ENCODE measurements around the gene SESN3.
"Not testable (repeated sequence)": the region's sequence is repeated elsewhere in the genome, so short reads cannot be mapped to it uniquely, and the experiment has no call there.

SESN3 gene

GRCh38 chr11:95251896-95252295 is 20.9 kb upstream of the SESN3 start:
- not testable (repeated sequence) for DNase-seq (ENCODE audit: low read depth)

DNA sequence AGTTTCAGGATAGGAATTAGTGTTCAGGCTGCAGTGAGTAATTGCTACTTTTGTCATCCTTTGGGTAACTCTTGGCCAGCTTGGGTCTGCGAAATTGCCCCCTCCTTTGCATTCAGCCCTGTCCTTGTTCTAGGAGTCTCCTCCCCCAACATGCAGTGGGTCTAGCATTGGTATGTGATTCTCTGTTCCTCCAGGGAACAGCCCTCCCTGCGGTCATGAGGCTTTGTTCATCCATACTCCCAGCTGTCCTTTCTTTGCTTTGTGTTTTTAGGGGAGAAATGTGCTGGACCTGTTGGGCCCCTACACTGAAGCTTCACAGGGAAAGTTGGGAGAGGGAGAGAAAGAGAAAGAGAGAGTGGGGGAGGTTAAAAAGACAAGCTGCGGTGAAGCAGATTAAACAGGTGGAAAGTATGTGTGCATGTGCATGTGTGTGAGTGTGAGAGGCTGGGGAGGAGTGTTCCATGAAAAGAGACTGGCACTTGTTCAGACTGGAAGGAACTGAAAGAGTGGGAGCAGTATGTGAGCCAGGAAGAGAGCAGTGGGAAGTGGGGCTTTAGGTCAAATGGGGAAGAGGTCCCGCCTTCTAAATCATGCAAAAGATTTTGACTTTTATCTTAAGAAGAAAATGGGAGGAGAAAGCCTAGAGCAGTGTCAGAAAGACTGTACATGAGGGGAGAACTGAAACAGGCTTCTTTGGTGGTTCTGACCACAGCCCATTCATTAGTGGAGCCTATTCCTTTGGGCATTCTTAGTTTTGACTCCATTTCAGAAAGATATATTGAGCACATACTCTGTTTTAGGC is 17.9 kb upstream of the SESN3 start:
- no peak for DNase-seq (ENCODE audit: low read depth)

GRCh38 chr11:95247883-95248282 is 16.9 kb upstream of the SESN3 start:
- no peak for DNase-seq (ENCODE audit: low read depth)

GRCh38 chr11:95247127-95247684 is 16.2 kb upstream of the SESN3 start:
- no peak for DNase-seq (ENCODE audit: low read depth)

DNA sequence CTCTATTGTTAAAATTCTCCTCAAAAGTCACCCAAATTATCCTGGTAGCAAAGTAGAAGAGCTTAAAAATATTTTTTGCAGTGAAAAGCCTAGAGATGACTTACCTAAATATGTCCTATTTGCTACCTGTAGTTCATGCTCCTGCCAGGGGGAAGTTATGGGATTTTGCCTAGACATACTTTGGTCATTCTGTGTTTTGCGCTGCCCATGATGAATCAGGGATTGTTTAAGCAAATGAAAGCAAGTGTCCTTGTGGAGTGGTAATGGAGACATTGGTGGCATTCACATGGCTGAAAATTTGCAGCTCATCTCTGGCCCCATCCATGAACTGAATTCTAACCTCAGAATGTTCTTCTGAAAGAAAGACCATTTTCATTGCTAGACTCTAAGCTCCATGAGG is 14.6 kb upstream of the SESN3 start:
- no peak for DNase-seq (ENCODE audit: low read depth)

DNA sequence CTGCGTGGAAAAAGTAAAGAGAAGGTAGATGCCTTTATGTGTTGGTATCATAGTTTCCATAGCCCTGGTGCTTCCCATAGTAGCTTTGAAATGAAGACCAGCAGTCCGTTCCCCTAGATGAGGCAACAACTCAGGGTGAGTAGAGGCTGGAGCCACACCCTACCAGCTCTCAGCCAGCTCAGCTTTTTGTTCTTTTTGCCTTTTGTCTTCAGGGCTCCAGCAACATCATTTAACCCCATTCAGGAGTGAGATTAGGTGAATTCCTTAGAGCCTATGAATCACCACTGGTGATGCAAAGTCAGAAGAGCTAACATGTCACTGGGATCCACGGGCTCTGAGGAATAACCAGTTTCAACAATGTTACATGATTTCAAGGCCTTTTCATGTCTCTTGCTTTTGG is 14.0 kb upstream of the SESN3 start:
- DNase-seq (ENCODE audit: low read depth): no peak

DNA sequence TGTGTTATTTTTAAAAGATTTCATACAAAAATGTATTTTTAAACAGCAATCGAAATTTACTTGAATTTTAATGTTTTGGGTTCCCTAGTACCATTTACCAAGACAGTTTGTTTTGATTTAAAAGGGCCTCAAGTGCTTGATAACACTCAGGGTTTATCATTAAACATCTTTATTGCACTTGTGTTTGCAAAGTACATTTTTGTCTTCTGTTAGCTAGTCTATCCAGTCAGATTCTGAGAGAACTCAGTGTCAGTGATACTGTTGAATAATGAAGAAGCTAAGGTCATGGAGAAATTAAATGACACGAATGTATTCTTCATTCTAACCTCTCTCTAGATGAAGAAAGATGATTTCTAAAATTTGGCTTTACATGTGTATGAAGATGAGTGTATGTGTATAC is 12.7 kb upstream of the SESN3 start:
- DNase-seq (ENCODE audit: low read depth): no peak

DNA sequence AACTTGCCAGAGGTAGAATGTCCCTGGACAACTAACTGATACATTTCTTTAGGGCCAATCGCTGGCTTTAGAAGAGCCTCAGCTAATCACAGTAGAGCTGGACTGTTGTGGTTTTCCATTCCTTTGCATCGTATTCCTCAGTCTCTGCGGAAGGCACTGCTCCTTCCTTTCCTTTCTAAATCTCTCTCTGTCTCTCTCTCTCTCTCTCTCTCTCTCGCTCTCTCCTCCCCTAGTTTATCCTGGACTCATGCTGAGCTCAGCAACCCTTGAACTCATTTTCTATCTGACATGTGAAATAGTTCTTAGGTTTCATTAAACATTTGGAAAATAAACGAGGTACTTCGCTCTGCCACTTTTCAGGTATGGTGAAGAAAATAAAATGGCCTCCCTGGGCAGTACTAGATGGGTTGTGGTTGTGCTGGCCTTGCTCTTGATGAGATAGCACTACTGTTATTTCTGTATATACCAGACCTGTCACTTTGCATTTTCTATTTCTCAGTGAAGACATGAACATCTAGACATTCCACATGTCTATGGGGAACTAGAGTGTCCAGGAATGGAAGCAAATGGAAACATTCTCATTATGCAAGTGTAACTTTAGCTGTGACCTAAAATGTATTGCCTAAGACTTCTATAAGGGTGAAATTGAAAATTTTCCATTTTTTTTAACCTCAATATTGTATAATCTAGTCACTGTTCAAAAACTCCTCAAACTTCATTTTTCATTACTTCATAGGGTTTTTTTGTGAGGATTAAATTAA is 12.0 kb upstream of the SESN3 start:
- DNase-seq (ENCODE audit: low read depth): no peak

- no peak for DNase-seq (ENCODE audit: low read depth)
These were observed 11.3 kb upstream of the SESN3 start for GRCh38 chr11:95242091-95242844.

- DNase-seq (ENCODE audit: low read depth): no peak
These were observed 10.7 kb upstream of the SESN3 start for GRCh38 chr11:95241681-95242081.

GRCh38 chr11:95239871-95240649 is 9.1 kb upstream of the SESN3 start:
- no peak for DNase-seq (ENCODE audit: low read depth)

DNA sequence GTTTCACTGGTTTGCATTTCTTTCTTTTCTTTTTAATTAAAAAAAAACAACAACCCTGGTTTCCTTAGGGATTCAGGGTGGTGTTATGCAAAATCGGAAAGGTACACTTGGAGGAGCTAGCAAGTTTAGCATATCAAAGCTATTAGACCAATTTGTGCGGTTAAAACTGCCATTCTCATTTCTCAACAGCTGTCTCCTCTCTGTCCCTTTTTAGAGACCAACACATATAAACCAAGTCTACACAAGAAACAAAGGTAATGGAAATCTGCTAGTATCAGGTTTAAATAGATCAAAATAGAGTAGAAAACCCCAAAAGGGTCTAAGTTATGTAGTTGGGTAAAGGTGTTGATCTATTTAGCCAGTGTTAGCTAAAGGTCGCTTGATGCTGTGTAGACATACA is 1.7 kb upstream of the SESN3 start:
- DNase-seq (ENCODE audit: low read depth): no peak

GRCh38 chr11:95231881-95232605 is 1.0 kb upstream of the SESN3 start:
- peak; percentile 44 for DNase-seq (ENCODE audit: low read depth)

DNA sequence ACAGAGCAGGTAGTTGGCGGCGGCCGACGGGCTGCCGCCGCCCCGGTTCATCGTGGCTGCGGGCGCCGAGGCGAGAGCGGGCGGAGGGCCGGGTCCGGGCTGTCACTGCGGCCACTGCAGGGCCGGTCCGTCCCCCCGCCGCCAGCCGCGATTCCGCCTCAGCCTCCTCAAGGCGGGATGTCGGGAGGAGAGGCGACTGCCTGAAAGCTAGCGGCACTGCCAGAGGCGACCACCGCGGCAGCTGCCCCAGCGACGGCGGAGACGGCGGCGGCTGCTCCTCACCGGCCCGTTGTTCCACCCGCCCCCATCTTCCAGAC is 234 bp downstream of the SESN3 start:
- peak; percentile 13 for DNase-seq (ENCODE audit: low read depth)

GRCh38 chr11:95229993-95230809 is 801 bp downstream of the SESN3 start:
- DNase-seq (ENCODE audit: low read depth): peak; percentile 7

- no peak for DNase-seq (ENCODE audit: low read depth)
These were observed 1.6 kb downstream of the SESN3 start for GRCh38 chr11:95229199-95229992.

GRCh38 chr11:95228081-95228749 is 2.8 kb downstream of the SESN3 start:
- DNase-seq (ENCODE audit: low read depth): no peak

DNA sequence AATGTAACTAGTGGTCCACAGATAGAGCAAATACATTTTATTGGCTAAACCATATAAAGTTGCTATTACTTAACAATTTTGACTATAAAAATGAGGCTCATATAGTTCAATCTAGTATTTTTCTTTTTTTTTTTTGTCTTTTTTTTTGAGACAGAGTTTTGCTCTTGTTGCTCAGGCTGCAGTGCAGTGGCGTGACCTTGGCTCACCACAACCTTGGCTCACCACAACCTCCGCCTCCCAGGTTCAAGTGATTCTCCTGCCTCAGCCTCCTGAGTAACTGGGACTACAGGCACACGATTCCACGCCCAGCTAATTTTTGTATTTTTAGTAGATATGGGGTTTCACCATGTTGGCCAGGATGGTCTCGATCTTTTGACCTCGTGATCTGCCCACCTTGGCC is 3.9 kb downstream of the SESN3 start:
- peak; percentile 14 for DNase-seq (ENCODE audit: low read depth)

DNA sequence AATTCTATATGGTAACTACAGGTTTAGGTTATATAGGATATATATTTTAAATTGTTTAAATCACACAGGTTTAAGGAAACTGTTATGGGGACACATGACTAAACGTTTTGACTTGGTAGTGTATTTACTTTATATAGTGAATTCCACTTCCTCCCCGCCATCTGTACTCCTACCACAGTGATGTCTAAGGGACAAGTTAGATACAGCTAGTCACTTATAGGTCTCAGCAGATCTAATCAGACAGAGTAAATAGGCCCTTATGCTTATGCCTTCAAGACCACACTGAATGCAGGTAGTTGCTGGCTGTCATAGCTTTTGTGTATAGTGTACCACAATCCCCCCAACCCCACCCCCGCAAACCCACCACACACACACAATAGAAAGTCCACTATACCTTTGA is 8.2 kb downstream of the SESN3 start:
- no peak for DNase-seq (ENCODE audit: low read depth)
